Measurements from ENCODE around the gene TOPAZ1. TPM values are rescaled to one million over a fixed set of nuclear protein-coding genes. Genes with fewer than 3 reads are reported as not detected.
A peak's percentile ranks its signal among the peaks of the same experiment; 100 is the strongest.

Gene TOPAZ1
- polyA plus RNA-seq, 1 donor from 2014 or later: not detected

DNA sequence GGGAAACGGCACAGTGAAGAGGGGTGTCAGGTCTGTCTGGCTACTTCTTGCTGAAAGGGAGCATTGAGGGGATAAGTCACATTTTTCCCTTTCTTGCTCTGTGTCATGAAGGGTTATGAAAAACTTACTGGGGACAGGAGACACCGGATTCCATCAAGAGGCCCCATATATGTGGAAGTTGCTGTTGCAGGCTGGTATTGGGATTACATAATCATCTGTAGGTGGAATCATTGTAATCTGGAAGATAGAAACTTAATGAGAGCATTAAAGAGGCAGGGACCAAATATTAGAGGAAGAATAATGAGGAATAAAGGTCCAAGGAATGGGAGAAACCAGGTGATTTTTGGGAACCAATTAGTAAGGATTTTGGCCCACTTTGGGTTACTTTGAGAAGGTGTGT lies 92.6 kb downstream of the TOPAZ1 start:
- no peaks in the 10 kb centered on the region for H3K9me2 ChIP-seq (ENCODE audit: insufficient read depth, low read length)
- H3K27ac ChIP-seq (ENCODE audit: low read length): no peak overlapping the region
- peaks cover 7% of the 10 kb centered on the region for H3K79me2 ChIP-seq (replicated peaks; ENCODE audit: insufficient read depth, low read length)
- TF ChIP-seq SMC3 (conservative IDR thresholded peaks at IDR 0.05; ENCODE audit: poor library complexity): no peak
- TF ChIP-seq RAD21 (conservative IDR thresholded peaks at IDR 0.05): no peak
- no peak for TF ChIP-seq POLR2AphosphoS5 (IDR thresholded peaks at IDR 0.05)
- TF ChIP-seq, protein P1, sequence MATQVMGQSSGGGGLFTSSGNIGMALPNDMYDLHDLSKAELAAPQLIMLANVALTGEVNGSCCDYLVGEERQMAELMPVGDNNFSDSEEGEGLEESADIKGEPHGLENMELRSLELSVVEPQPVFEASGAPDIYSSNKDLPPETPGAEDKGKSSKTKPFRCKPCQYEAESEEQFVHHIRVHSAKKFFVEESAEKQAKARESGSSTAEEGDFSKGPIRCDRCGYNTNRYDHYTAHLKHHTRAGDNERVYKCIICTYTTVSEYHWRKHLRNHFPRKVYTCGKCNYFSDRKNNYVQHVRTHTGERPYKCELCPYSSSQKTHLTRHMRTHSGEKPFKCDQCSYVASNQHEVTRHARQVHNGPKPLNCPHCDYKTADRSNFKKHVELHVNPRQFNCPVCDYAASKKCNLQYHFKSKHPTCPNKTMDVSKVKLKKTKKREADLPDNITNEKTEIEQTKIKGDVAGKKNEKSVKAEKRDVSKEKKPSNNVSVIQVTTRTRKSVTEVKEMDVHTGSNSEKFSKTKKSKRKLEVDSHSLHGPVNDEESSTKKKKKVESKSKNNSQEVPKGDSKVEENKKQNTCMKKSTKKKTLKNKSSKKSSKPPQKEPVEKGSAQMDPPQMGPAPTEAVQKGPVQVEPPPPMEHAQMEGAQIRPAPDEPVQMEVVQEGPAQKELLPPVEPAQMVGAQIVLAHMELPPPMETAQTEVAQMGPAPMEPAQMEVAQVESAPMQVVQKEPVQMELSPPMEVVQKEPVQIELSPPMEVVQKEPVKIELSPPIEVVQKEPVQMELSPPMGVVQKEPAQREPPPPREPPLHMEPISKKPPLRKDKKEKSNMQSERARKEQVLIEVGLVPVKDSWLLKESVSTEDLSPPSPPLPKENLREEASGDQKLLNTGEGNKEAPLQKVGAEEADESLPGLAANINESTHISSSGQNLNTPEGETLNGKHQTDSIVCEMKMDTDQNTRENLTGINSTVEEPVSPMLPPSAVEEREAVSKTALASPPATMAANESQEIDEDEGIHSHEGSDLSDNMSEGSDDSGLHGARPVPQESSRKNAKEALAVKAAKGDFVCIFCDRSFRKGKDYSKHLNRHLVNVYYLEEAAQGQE (IDR thresholded peaks at IDR 0.05; ENCODE audit: borderline replicate concordance): no peak
- TF ChIP-seq TAF1 (IDR thresholded peaks at IDR 0.05; ENCODE audit: low read depth): no peak
- no peak for TF ChIP-seq EP300 (conservative IDR thresholded peaks at IDR 0.05; ENCODE audit: poor library complexity, severe bottlenecking)
- no peak for TF ChIP-seq EZH2 (IDR thresholded peaks at IDR 0.05; ENCODE audit: borderline replicate concordance, insufficient read depth, low read length, poor library complexity, severe bottlenecking)
- TF ChIP-seq, protein P2, sequence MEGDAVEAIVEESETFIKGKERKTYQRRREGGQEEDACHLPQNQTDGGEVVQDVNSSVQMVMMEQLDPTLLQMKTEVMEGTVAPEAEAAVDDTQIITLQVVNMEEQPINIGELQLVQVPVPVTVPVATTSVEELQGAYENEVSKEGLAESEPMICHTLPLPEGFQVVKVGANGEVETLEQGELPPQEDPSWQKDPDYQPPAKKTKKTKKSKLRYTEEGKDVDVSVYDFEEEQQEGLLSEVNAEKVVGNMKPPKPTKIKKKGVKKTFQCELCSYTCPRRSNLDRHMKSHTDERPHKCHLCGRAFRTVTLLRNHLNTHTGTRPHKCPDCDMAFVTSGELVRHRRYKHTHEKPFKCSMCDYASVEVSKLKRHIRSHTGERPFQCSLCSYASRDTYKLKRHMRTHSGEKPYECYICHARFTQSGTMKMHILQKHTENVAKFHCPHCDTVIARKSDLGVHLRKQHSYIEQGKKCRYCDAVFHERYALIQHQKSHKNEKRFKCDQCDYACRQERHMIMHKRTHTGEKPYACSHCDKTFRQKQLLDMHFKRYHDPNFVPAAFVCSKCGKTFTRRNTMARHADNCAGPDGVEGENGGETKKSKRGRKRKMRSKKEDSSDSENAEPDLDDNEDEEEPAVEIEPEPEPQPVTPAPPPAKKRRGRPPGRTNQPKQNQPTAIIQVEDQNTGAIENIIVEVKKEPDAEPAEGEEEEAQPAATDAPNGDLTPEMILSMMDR (IDR thresholded peaks at IDR 0.05; ENCODE audit: poor library complexity, severe bottlenecking): no peak
- no peak for TF ChIP-seq MXI1 (conservative IDR thresholded peaks at IDR 0.05; ENCODE audit: poor library complexity, severe bottlenecking)
- no peak overlapping the region for H3K4me2 ChIP-seq (ENCODE audit: low read length)
- H2AFZ ChIP-seq (ENCODE audit: low read depth, low read length): no peak overlapping the region
- H3K4me3 ChIP-seq (ENCODE audit: low read length): no peak overlapping the region
- no peaks in the 10 kb centered on the region for H3K36me3 ChIP-seq (ENCODE audit: insufficient read depth, low read length)
- no peaks in the 10 kb centered on the region for H3K9me3 ChIP-seq (ENCODE audit: low read length)
- no peak overlapping the region for H3K9ac ChIP-seq (ENCODE audit: low read length)
- H3F3A ChIP-seq (ENCODE audit: insufficient read depth, low read length, poor library complexity, severe bottlenecking): no peaks in the 10 kb centered on the region
- no peaks in the 10 kb centered on the region for H3K27me3 ChIP-seq (ENCODE audit: insufficient read depth, low read depth, low read length)
- no peaks in the 10 kb centered on the region for H4K20me1 ChIP-seq (ENCODE audit: insufficient read depth)

DNA sequence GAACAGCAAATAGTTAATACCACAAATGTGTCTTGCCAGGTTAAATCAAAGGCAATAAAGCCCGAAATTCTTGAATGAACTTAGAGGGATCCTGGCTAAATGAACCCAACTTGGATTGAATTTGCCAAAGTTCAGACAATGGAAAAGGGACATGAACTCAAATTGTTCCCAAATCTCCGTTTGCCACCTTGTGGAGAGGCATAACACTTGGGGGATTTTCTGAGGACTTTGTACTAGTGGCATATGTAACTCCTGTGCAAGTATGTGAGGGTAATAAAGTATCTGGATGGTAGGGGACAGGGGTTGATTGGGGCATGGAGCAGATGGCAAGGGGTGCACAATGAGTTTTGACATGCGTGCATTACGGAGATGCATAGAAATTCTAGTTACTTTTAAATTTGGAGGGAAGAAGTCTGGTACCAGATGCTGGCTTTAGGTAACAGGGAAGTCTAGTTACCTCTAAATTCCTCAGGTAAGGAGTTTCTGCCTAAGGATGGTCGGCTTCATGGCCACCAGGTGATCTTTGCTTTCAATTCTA lies 95.6 kb downstream of the TOPAZ1 start:
- Histone ChIP-seq H3K36me3 (ENCODE audit: insufficient read depth, low read length) (no peaks in the 10 kb centered on the region), H3K4me3 (ENCODE audit: low read length) (peak overlapping the region; percentile 67), H3K27ac (ENCODE audit: low read length) (peak overlapping the region; percentile 94), H4K20me1 (ENCODE audit: insufficient read depth) (no peaks in the 10 kb centered on the region), H3K27me3 (ENCODE audit: insufficient read depth, low read depth, low read length) (no peaks in the 10 kb centered on the region), H3K9ac (ENCODE audit: low read length) (peak overlapping the region; percentile 91), H2AFZ (ENCODE audit: low read depth, low read length) (peak overlapping the region; percentile 83), H3K9me2 (ENCODE audit: insufficient read depth, low read length) (no peaks in the 10 kb centered on the region), H3K4me2 (ENCODE audit: low read length) (peak overlapping the region; percentile 65), H3F3A (ENCODE audit: insufficient read depth, low read length, poor library complexity, severe bottlenecking) (no peaks in the 10 kb centered on the region), H3K9me3 (ENCODE audit: low read length) (no peaks in the 10 kb centered on the region), H3K79me2 (replicated peaks; ENCODE audit: insufficient read depth, low read length) (peaks cover 28% of the 10 kb centered on the region)
- TF ChIP-seq, protein P2 (IDR thresholded peaks at IDR 0.05; ENCODE audit: poor library complexity, severe bottlenecking): no peak
- TF ChIP-seq SMC3 (conservative IDR thresholded peaks at IDR 0.05; ENCODE audit: poor library complexity): no peak
- TF ChIP-seq EP300 (conservative IDR thresholded peaks at IDR 0.05; ENCODE audit: poor library complexity, severe bottlenecking): no peak
- TF ChIP-seq, protein P1 (IDR thresholded peaks at IDR 0.05; ENCODE audit: borderline replicate concordance): no peak
- TF ChIP-seq RAD21 (conservative IDR thresholded peaks at IDR 0.05): no peak
